ENCODE results near the gene SLIT3.

SLIT3 gene

GRCh38 chr5:168974082-168974481 lies 326.9 kb downstream of the SLIT3 start:
- no peak for DNase-seq (ENCODE audit: low read depth in 1 of 2, low spot score in 1 of 2)

DNA sequence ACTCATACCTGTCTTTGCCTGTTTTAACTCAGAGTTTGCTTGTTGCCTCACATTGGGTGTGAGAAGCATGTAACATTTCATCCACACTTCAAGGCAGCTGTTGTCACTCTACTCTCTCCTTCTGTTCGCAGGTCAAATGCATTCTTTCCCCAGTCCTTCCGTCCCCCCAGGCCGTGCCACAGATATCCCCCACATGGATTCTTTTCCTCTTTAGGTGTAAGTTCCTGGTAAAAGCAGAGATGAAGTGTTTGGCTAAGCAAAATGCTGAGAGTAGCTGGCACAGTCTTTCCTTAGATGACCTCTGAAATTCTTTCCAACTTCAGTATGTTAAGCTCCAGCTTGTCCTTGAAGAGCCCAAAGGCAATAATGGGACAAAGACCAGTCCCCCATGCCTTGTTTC lies 328.2 kb downstream of the SLIT3 start:
- DNase-seq (ENCODE audit: low read depth in 1 of 2, low spot score in 1 of 2) = no peak

DNA sequence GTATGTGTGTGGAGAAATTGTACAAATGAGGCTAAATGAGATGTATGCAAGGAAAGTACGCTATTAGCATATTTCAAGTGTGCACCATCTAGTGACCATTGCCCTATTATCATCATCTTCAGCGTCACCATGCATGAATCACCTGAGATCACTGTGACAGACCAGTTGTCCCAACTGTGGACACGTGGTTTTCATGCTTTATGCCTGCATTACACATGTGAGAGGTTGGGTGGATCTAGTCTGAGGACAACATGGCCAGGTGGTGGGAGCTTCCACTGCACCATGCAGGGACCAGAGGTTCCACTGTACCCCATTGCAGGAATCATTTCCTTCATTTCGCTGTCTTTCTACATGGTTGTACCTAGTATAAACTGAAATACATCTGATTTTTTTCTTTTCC lies 329.8 kb downstream of the SLIT3 start:
- no peak for DNase-seq (ENCODE audit: low read depth in 1 of 2, low spot score in 1 of 2)

DNA sequence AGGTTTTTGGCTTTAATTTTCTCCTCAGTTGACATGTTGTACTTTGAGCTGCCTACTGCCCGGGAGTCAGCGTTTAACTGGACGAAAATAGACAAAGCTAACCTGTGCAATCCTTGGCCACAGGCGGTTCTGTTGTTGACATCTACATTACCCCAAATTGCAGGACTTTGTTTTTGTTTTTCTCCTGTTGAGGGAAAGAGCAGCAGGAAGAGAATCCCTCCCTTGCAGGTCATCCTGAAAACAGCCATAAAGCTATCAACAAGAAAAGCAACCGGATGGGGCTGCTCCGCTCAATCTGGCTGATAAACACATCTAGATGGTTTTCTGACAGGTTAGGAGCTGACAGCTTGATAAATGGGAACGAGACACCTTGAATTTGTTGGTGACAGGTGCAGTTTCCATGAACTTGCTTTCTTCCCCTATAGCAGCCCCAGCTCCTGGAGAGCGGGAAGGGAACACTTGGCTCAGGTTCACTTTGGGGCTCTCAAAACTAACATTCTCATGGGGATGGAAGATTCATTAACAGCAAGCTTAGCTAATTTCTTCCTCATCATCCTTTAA lies 331.5 kb downstream of the SLIT3 start:
- no peak for DNase-seq (ENCODE audit: low read depth in 1 of 2, low spot score in 1 of 2)

DNA sequence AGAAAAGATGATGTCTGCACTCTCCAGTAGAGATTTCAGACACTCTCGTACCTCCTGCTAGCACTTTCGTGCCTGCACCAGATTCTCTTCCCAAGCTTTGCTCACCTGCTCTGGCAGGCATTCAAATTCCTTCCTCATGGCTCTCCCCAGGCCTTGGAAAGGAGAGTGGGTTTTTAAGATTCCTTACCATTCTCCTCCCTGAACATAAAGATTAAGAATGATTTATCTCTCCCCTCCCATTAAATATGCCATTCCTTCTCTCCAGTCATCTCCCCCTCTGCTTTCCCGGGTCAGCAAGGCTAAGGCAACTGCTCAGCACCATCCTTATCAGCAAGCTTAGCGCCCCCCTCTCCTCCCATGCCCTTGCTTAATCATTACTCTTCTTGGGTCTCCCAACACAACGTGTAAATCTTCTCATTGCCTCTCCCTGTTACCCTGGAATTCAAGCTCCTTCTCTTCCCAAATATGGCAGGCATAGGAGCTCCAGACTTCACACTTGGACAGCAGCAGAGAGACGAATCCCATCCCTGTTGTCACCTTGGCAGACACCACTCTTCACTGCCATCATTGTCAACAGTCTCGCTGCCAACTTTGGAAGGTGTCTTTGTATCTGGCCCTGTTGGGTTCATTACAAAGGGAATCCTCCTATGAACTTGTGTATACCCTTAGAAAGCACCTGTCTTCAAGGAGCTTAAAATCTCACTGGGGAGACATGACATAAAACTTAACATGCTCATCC lies 332.9 kb downstream of the SLIT3 start:
- DNase-seq (ENCODE audit: low read depth in 1 of 2, low spot score in 1 of 2) = no peak

DNA sequence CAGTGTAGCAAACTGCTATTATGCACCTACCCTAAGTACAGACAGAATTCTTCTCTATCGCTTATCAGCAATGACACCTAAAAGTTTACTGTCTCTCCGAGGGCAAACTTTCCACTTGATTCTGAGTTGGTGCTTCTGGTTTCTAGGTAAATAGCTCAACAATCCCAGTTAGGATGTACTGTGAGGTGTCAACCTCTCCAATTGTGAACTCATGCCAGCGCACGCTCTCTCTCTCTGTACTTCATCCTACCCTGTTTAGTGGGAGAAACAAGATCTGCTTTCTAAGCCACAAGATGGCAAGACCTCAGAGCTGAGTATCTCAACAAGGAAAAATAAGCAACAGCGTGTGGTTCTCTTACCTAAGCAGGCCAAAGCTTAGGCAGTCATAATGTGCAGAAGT lies 335.3 kb downstream of the SLIT3 start:
- DNase-seq (ENCODE audit: low read depth in 1 of 2, low spot score in 1 of 2) = no peak

DNA sequence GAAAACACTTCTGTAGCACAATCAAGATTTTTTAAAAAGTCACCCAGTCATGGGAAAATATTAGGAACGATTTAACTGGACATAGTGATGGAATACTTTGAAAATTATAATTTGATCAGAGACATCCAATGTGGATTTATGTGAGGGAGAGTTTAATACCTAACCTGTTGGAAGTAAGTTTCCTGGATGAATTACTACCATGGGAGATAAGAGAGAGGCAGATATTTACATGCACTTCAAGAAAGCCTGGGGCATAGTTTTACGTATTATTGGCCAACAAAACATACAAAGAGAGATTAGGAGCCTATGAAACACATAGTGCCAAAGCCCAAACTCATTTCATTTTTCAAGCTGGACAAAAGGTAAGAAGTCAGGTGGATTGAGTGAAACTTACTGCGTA lies 336.8 kb downstream of the SLIT3 start:
- no peak for DNase-seq (ENCODE audit: low read depth in 1 of 2, low spot score in 1 of 2)

DNA sequence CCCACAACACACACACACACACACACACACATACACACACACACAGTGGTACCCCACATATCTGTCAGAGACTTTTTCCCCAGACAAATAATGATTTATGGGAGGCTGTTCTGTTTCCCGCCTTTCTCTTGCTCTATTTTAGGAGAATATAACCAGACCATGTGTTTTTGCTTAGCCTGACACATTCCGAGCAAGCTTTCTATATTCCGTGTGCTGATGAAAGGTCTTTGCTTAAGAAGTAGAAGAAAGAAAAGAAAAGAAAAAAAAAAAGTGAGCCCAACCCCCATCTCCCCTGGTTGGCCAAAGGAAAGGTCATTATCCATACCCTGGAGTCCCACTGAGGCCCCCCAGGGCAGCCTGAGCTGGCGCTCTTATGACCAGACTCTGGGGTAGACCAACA lies 338.6 kb downstream of the SLIT3 start:
- no peak for DNase-seq (ENCODE audit: low read depth in 1 of 2, low spot score in 1 of 2)

- no peak for DNase-seq (ENCODE audit: low read depth in 1 of 2, low spot score in 1 of 2)
Measured at GRCh38 chr5:168961681-168962080, 339.3 kb downstream of the SLIT3 start.

DNA sequence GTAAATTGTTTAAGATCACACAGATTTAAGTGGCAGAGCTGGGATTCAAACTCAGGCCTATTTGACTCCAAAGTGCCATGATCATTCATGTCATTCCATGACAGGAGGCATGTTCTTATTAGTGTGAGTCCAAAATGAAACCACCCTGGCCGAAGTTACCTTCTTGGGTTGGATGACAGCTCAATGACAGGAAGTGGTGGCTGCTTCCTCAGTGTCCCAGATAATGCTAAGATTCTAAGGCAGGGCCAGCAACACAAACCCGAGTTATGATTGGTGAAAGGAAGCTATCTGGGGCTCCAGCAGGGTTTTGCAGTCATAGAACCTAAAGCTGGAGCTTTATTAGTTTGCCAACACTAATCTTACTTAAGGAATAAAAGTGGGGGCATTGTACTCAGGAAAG lies 340.4 kb downstream of the SLIT3 start:
- no peak for DNase-seq (ENCODE audit: low read depth in 1 of 2, low spot score in 1 of 2)

GRCh38 chr5:168953351-168953750 lies 347.6 kb downstream of the SLIT3 start:
- DNase-seq (ENCODE audit: low read depth in 1 of 2, low spot score in 1 of 2) = no peak

GRCh38 chr5:168952196-168952595 lies 348.7 kb downstream of the SLIT3 start:
- DNase-seq (ENCODE audit: low read depth in 1 of 2, low spot score in 1 of 2) = no peak

DNA sequence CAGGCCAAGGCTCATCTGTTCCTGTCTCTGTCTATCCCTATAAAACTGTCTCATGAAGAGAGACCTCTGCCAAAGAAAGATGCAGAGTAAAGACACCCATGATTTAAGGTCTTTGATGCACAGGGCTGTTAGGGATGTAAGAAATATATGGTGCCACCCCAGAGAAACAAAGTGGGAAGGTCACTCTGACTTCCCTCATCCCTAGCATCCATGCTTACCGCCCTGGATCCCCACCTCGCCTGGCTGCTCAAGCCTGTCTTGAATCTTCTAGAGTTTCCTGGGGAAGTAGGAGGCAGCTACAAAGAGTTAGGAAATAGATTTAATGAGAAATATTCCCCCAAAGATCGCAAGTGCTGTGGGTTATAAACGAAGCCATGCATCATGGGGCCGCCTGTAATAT lies 349.2 kb downstream of the SLIT3 start:
- DNase-seq (ENCODE audit: low read depth in 1 of 2, low spot score in 1 of 2) = no peak

- DNase-seq (ENCODE audit: low read depth in 1 of 2, low spot score in 1 of 2) = no peak
Measured at GRCh38 chr5:168951356-168951755, 349.6 kb downstream of the SLIT3 start.

- DNase-seq (ENCODE audit: low read depth in 1 of 2, low spot score in 1 of 2) = no peak
Measured at GRCh38 chr5:168950241-168950951, 350.5 kb downstream of the SLIT3 start.

DNA sequence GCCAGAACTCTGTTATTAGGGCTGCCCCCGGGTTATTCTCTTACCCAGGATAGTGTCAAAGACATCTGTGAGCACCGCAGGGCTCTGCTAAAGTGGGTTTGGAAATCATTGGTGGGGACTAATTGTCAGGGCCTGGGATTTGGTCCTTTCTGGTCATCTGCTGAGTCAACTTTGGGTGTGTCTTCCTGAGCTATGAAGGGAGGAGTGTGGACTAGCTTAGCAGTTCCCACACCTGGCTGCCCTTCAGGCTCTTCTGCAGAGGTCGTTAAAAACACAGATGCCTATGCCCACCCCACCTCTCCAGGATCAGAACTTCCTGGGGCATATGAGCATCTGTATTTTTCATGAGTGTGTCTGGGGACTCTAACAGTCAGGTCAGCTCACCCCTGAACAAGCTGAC lies 352.2 kb downstream of the SLIT3 start:
- no peak for DNase-seq (ENCODE audit: low read depth in 1 of 2, low spot score in 1 of 2)

DNA sequence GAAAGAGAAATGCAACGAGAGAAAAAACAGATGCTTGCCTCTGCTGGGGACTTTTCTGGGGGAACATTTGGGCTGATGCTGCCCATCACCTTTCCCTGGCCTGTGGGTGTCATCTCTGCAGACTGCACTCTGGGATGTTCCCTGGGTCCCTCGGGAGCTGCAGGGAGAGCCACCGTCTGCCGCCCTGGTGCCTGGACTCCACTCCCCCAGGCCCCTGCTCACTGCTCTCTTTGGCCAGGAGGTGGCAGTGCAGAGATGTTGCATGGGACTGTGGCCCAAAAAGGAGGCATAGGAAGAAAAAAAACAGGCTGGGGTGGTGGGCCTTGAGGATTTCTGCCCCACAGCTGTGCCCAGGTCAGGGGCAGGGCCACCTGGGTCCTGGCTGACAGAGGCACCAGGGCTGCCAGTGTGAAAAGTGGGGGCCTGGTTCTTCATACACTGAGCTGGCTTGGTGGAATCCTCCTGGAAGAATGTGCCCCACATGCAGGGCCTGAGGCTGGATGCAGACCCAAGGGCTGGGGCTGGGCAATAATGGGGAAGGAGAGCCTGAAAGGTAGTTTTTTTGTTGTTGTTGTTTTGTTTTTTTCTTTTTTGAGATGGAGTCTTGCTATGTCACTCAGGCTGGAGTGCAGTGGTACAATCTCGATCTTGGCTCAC lies 353.6 kb downstream of the SLIT3 start:
- peak in 1 of 2 donors; percentile 3 for DNase-seq (ENCODE audit: low read depth in 1 of 2, low spot score in 1 of 2)

- DNase-seq (ENCODE audit: low read depth in 1 of 2, low spot score in 1 of 2) = no peak
Measured at GRCh38 chr5:168946363-168946762, 354.6 kb downstream of the SLIT3 start.

GRCh38 chr5:168944004-168944403 lies 356.9 kb downstream of the SLIT3 start:
- DNase-seq (ENCODE audit: low read depth in 1 of 2, low spot score in 1 of 2) = no peak

DNA sequence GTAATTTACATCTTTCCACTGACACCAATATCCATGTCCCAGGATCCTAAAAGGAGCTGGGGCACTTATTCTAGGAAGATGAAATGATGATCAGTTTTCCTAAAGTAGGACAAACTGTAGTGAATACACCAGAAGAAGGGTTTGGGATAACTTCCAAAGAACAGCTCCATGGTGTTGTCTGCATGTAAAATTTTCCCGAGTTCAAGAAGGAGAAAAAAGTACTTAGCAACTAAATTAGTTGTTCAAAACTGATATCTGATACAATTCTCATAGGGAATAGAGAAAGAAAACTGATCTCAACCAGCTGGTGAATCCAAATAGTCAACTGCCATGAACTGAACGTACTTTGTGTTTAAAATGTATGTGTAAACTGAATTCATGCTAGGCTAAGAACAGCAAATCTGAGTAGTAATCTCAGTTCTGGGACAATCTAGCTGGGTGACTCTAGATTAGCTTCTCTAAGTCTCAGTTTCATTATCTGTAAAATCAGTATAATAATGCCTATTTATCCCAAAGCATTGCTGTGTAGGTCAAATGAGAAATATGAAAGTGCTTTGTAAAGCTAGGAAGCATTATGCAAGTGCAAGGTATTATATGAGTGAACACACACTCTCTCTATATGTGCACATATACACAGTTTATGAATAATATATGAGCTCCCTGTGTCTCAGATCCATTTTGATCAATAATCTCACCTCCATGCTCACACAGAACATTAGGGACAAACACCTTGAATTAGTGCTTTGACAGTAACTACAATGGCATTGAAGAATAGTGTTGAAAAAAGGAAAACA lies 357.7 kb downstream of the SLIT3 start:
- DNase-seq (ENCODE audit: low read depth in 1 of 2, low spot score in 1 of 2) = no peak

- no peak for DNase-seq (ENCODE audit: low read depth in 1 of 2, low spot score in 1 of 2)
Measured at GRCh38 chr5:168941901-168942300, 359.0 kb downstream of the SLIT3 start.

All from stimulated activated CD4-positive, alpha-beta T cell treated with anti-CD3 and anti-CD28 coated beads, Interleukin-15, amount 100 ng/mL, for 1 hour (primary cell).